HepG2 (cell line): ENCODE measurements around the gene ADH4. TPM values are rescaled to one million over a fixed set of nuclear protein-coding genes. Genes with fewer than 3 reads are reported as not detected.

Experiments
- DPF2 ChIP-seq: sonication (generic); formaldehyde crosslinking; IDR thresholded peaks from 2 replicates; pipeline ENCODE4 v1.4.0; 2020; ENCODE audit warnings: mild to moderate bottlenecking, low read depth, missing genetic modification reagents, borderline replicate concordance
- HDAC1 ChIP-seq: sonication (generic); formaldehyde crosslinking; IDR thresholded peaks from 2 replicates; pipeline ENCODE4 v1.5.1; 2020; ENCODE audit warnings: mild to moderate bottlenecking, missing genetic modification reagents
- NFKBIZ ChIP-seq: IDR thresholded peaks from 2 replicates; pipeline ENCODE4 v1.6.1; 2018; ENCODE audit warnings: missing genetic modification reagents, missing compliant biosample characterization
- NR0B2 ChIP-seq: sonication (generic); formaldehyde crosslinking; IDR thresholded peaks from 2 replicates; pipeline ENCODE4 v1.4.0; 2020; ENCODE audit warnings: mild to moderate bottlenecking, missing genetic modification reagents
- POGZ ChIP-seq: sonication (generic); formaldehyde crosslinking; IDR thresholded peaks from 2 replicates; pipeline ENCODE4 v1.4.0; 2020; ENCODE audit warnings: mild to moderate bottlenecking, missing genetic modification reagents
- RFX1 ChIP-seq: fragments of 450-650 bp; IDR thresholded peaks from 2 replicates; pipeline ENCODE4 v1.6.1; 2017
- SP2 ChIP-seq: sonication (generic); formaldehyde crosslinking; IDR thresholded peaks from 2 replicates; pipeline ENCODE4 v1.5.1; 2020; ENCODE audit warnings: mild to moderate bottlenecking, missing genetic modification reagents
- SRF ChIP-seq: IDR thresholded peaks from 2 replicates; pipeline ENCODE4 v1.6.1; 2011; ENCODE audit warnings: mild to moderate bottlenecking, low read depth, low read length, moderate library complexity
- TARDBP ChIP-seq: sonication (generic); formaldehyde crosslinking; IDR thresholded peaks from 2 replicates; pipeline ENCODE4 v1.8.0; 2022; ENCODE audit warnings: mild to moderate bottlenecking, missing genetic modification reagents
- TSC22D2 ChIP-seq: sonication (generic); formaldehyde crosslinking; IDR thresholded peaks from 2 replicates; pipeline ENCODE4 v1.5.1; 2020; ENCODE audit warnings: missing genetic modification reagents, mild to moderate bottlenecking, borderline replicate concordance
- ZNF12 ChIP-seq: sonication (generic); formaldehyde crosslinking; IDR thresholded peaks from 2 replicates; pipeline ENCODE4 v1.5.0; 2020; ENCODE audit warnings: missing genetic modification reagents
- ZNF124 ChIP-seq: sonication (generic); formaldehyde crosslinking; IDR thresholded peaks from 2 replicates; pipeline ENCODE4 v1.4.0; 2020; ENCODE audit warnings: missing genetic modification reagents
- ZNF142 ChIP-seq: sonication (generic); formaldehyde crosslinking; IDR thresholded peaks from 2 replicates; pipeline ENCODE4 v1.4.0; 2020; ENCODE audit warnings: missing genetic modification reagents
- ZNF253 ChIP-seq: sonication (generic); formaldehyde crosslinking; IDR thresholded peaks from 2 replicates; pipeline ENCODE4 v1.8.0; 2022; ENCODE audit warnings: mild to moderate bottlenecking, missing genetic modification reagents, borderline replicate concordance
- ZNF337 ChIP-seq: sonication (generic); formaldehyde crosslinking; IDR thresholded peaks from 2 replicates; pipeline ENCODE4 v1.5.1; 2020; ENCODE audit warnings: missing genetic modification reagents, low read depth, mild to moderate bottlenecking, borderline replicate concordance
- ZNF354B ChIP-seq: sonication (generic); formaldehyde crosslinking; IDR thresholded peaks from 2 replicates; pipeline ENCODE4 v1.8.0; 2022; ENCODE audit warnings: mild to moderate bottlenecking, missing genetic modification reagents
- ZNF761 ChIP-seq: sonication (generic); formaldehyde crosslinking; conservative IDR thresholded peaks from 2 replicates; pipeline ENCODE4 v1.4.0; 2020; ENCODE audit warnings: mild to moderate bottlenecking, missing genetic modification reagents
- ZSCAN25 ChIP-seq: sonication (generic); formaldehyde crosslinking; IDR thresholded peaks from 2 replicates; pipeline ENCODE4 v1.8.0; 2022; ENCODE audit warnings: mild to moderate bottlenecking, missing genetic modification reagents
- polyA plus RNA-seq, 8 experiments: library from polyadenylated mRNA; depleted of rRNA in 3 of 8; stranded (reverse) in 7 of 8; unstranded in 1 of 8; fragments of >200 nt; fragmentation: Illumina TruSeq in 4 of 8; extraction: Trizol in 4 of 8; gene quantifications; 2 replicates each; pipeline versions ENCODE4 v1.2.1 to v1.2.3, GENCODE V29; 2011 to 2016; ENCODE audit warnings: low read depth in 4 of 8, missing spikeins in 1 of 8, mixed read lengths in 1 of 8; ENCODE audit not compliant: insufficient read depth in 1 of 8
- total RNA-seq, 5 experiments: library from RNA; depleted of rRNA; stranded (reverse); fragments of >200 nt; fragmentation: Illumina TruSeq; extraction: Trizol; gene quantifications; 2 replicates each; pipeline ENCODE4 v1.2.3, GENCODE V29; 2016; ENCODE audit warnings: low read depth in 1 of 5
- TF ChIP-seq, protein P1 (sequence below): sonication (generic); formaldehyde crosslinking; IDR thresholded peaks from 2 replicates; pipeline ENCODE4 v1.5.1; 2020; ENCODE audit warnings: missing genetic modification reagents, mild to moderate bottlenecking, borderline replicate concordance
- TF ChIP-seq, protein P2 (sequence below): sonication (generic); formaldehyde crosslinking; IDR thresholded peaks from 2 replicates; pipeline ENCODE4 v1.4.0; 2020; ENCODE audit warnings: missing genetic modification reagents
- TF ChIP-seq, protein P3 (sequence below): sonication (generic); formaldehyde crosslinking; IDR thresholded peaks from 2 replicates; pipeline ENCODE4 v1.4.0; 2020; ENCODE audit warnings: missing genetic modification reagents

The ADH4 gene
- total and polyA plus RNA-seq, 2 of the 13 experiments (the other 11 are each of a cell fraction or from before 2014, with no cell fraction given): 24.3 to 31.1 TPM

- TF ChIP-seq ZNF142 (CRISPR knock-in tag): no peak
- 0 out of 2 replicates have a peak, but pooled peaks have one; percentile 52 for TF ChIP-seq ZNF354B (CRISPR knock-in tag)
- peak; percentile 7; the same call in 1 of the 2 replicates for TF ChIP-seq SP2 (CRISPR knock-in tag)
- peak; percentile 52; the same call in 1 of the 2 replicates for TF ChIP-seq TSC22D2 (CRISPR knock-in tag)
- TF ChIP-seq, protein P1, sequence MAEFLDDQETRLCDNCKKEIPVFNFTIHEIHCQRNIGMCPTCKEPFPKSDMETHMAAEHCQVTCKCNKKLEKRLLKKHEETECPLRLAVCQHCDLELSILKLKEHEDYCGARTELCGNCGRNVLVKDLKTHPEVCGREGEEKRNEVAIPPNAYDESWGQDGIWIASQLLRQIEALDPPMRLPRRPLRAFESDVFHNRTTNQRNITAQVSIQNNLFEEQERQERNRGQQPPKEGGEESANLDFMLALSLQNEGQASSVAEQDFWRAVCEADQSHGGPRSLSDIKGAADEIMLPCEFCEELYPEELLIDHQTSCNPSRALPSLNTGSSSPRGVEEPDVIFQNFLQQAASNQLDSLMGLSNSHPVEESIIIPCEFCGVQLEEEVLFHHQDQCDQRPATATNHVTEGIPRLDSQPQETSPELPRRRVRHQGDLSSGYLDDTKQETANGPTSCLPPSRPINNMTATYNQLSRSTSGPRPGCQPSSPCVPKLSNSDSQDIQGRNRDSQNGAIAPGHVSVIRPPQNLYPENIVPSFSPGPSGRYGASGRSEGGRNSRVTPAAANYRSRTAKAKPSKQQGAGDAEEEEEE (CRISPR knock-in tag): no peak
- TF ChIP-seq RFX1: no peak
- peak; percentile 30; the same call in 1 of the 2 replicates for TF ChIP-seq POGZ (CRISPR knock-in tag)
- TF ChIP-seq, protein P2, sequence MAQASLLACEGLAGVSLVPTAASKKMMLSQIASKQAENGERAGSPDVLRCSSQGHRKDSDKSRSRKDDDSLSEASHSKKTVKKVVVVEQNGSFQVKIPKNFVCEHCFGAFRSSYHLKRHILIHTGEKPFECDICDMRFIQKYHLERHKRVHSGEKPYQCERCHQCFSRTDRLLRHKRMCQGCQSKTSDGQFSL (CRISPR knock-in tag): peak; percentile 98
- peak; percentile 69 for TF ChIP-seq HDAC1
- no peak for TF ChIP-seq NR0B2
- TF ChIP-seq ZNF124 (CRISPR knock-in tag): peak; percentile 66; the same call in 1 of the 2 replicates
- TF ChIP-seq, protein P3, sequence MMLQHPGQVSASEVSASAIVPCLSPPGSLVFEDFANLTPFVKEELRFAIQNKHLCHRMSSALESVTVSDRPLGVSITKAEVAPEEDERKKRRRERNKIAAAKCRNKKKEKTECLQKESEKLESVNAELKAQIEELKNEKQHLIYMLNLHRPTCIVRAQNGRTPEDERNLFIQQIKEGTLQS: no peak
- TF ChIP-seq NFKBIZ: no peak; the same call in 1 of the 2 replicates
- TF ChIP-seq ZSCAN25 (CRISPR knock-in tag): 0 out of 2 replicates have a peak, but pooled peaks have one; percentile 28
- TF ChIP-seq ZNF761 (CRISPR knock-in tag): 0 out of 2 replicates have a peak, but pooled peaks have one; percentile 47
- TF ChIP-seq ZNF253: no peak
- TF ChIP-seq TARDBP (CRISPR knock-in tag): peak; percentile 68; the same call in 1 of the 2 replicates
- no peak for TF ChIP-seq SRF
- TF ChIP-seq DPF2 (CRISPR knock-in tag): no peak
- 0 out of 2 replicates have a peak, but pooled peaks have one; percentile 40 for TF ChIP-seq ZNF12 (CRISPR knock-in tag)
- TF ChIP-seq ZNF337 (CRISPR knock-in tag): no peak
Measured at GRCh38 chr4:99088481-99089365, 55.4 kb downstream of the ADH4 start, which contains the start of gene ADH5 (continued).
